Endothelial cell of umbilical vein (primary cell): ENCODE measurements around the gene STX16. TPM values are rescaled to one million over a fixed set of nuclear protein-coding genes. Genes with fewer than 3 reads are reported as not detected.

Source experiments
- BruUV-seq: library from RNA; stranded (reverse); fragments of 400-500 nt; replicated peaks from 2 replicates; lab custom pipeline; 2021; lab: Mats Ljungman, UMichigan
- CTCF ChIA-PET: fragments of 300-600, 350-600 bp; sonication (Branson Sonifier 250); formaldehyde crosslinking; loops from one replicate; lab custom pipeline; 2021; ENCODE audit warnings: antibody characterized with exemption, inconsistent platforms; lab: Charles Lee
- POLR2A ChIA-PET: fragments of 300-600, 350-600 bp; sonication (Branson Sonifier 250); formaldehyde crosslinking; loops from one replicate; lab custom pipeline; 2021; ENCODE audit warnings: antibody characterized with exemption, inconsistent platforms; lab: Charles Lee
- DNase-seq: peaks from one replicate; pipeline ENCODE4 v3.0.0-alpha.2; 2011; ENCODE audit warnings: low read depth, low spot score
- FAIRE-seq: peaks from 2 replicates; lab custom pipeline; 2011; peaks lifted over from hg19 to GRCh38; lab: Jason Lieb, UNC
- H2AFZ ChIP-seq: 2 replicates; pipeline ENCODE4 v1.6.0; 2012; ENCODE audit warnings: low read depth, low read length, control low read depth, inconsistent platforms
- H3K27ac ChIP-seq: 2 replicates; pipeline ENCODE4 v1.5.1; 2011; ENCODE audit warnings: low read depth, mild to moderate bottlenecking, control low read depth, low read length, moderate library complexity; ENCODE audit not compliant: insufficient read depth
- H3K27me3 ChIP-seq, 2 experiments: 2 replicates each; pipeline versions ENCODE4 v1.6.0 to v1.6.1; 2011; ENCODE audit warnings: low read length in 2 of 2, mixed read lengths in 1 of 2; ENCODE audit not compliant: control insufficient read depth in 2 of 2, insufficient read depth in 2 of 2
- H3K36me3 ChIP-seq, 2 experiments: 2 replicates in 1 of 2; 3 replicates in 1 of 2; pipeline ENCODE4 v1.5.1; 2011; ENCODE audit warnings: low read length in 2 of 2, mild to moderate bottlenecking in 1 of 2, moderate library complexity in 1 of 2; ENCODE audit not compliant: control insufficient read depth in 2 of 2, insufficient read depth in 2 of 2; ENCODE audit errors: extremely low read depth in 1 of 2
- H3K4me1 ChIP-seq: 3 replicates; pipeline ENCODE4 v1.5.1; 2011; ENCODE audit warnings: mild to moderate bottlenecking, low read length; ENCODE audit not compliant: control insufficient read depth, insufficient read depth; ENCODE audit errors: extremely low read depth
- H3K4me2 ChIP-seq: 2 replicates; pipeline ENCODE4 v1.6.1; 2011; ENCODE audit warnings: low read length, control low read depth, mixed read lengths; ENCODE audit not compliant: insufficient read depth
- H3K4me3 ChIP-seq, 3 experiments: fragments of 200-600 bp in 1 of 3; sonication (generic), shearing (Covaris generic) in 1 of 3; replicated peaks in 1 of 3; 2 replicates each; pipeline ENCODE4 v1.5.1; 2011 to 2016; ENCODE audit warnings: control low read depth in 3 of 3, low read length in 3 of 3, mild to moderate bottlenecking in 2 of 3, inconsistent platforms in 1 of 3, low read depth in 1 of 3, moderate library complexity in 1 of 3; ENCODE audit not compliant: insufficient read depth in 1 of 3
- H3K79me2 ChIP-seq: 2 replicates; pipeline ENCODE4 v1.6.0; 2012; ENCODE audit warnings: low read length, inconsistent platforms; ENCODE audit not compliant: control insufficient read depth, insufficient read depth
- H3K9ac ChIP-seq: replicated peaks from 2 replicates; pipeline ENCODE3; 2011; ENCODE audit warnings: low read length, control low read depth; ENCODE audit not compliant: insufficient read depth; ENCODE audit errors: extremely low read depth
- H3K9me1 ChIP-seq: replicated peaks from 3 replicates; pipeline ENCODE4 v1.6.0; 2011; ENCODE audit warnings: mild to moderate bottlenecking, low read length; ENCODE audit not compliant: control insufficient read depth, insufficient read depth; ENCODE audit errors: extremely low read depth
- H3K9me3 ChIP-seq: replicated peaks from 2 replicates; pipeline ENCODE4 v1.5.1; 2012; ENCODE audit warnings: low read length, inconsistent platforms; ENCODE audit not compliant: control insufficient read depth, insufficient read depth
- H4K20me1 ChIP-seq: replicated peaks from 2 replicates; pipeline ENCODE3; 2011; ENCODE audit warnings: mild to moderate bottlenecking, low read length; ENCODE audit not compliant: control insufficient read depth, insufficient read depth; ENCODE audit errors: extremely low read depth
- EZH2 ChIP-seq: IDR thresholded peaks from 2 replicates; pipeline ENCODE4 v1.6.1; 2012; ENCODE audit warnings: borderline replicate concordance, low read depth, mild to moderate bottlenecking, moderate library complexity, low read length, inconsistent platforms; ENCODE audit not compliant: severe bottlenecking
- FOS ChIP-seq: IDR thresholded peaks from 2 replicates; pipeline ENCODE4 v1.6.1; 2011; ENCODE audit warnings: mild to moderate bottlenecking, low read length, moderate library complexity, borderline replicate concordance; ENCODE audit not compliant: insufficient read depth
- GATA2 ChIP-seq: IDR thresholded peaks from 2 replicates; pipeline ENCODE4 v1.7.0; 2011; ENCODE audit warnings: low read depth, mild to moderate bottlenecking, moderate library complexity, mixed read lengths, low read length; ENCODE audit not compliant: insufficient read length, insufficient read depth
- JUN ChIP-seq: IDR thresholded peaks from 2 replicates; pipeline ENCODE4 v1.6.1; 2011; ENCODE audit warnings: borderline replicate concordance, low read depth; ENCODE audit not compliant: insufficient read length, insufficient read depth
- MYC ChIP-seq: IDR thresholded peaks from one replicate; pipeline ENCODE4 v1.6.1; 2011; ENCODE audit warnings: mild to moderate bottlenecking, low read depth, low read length
- POLR2A ChIP-seq: IDR thresholded peaks from 2 replicates; pipeline ENCODE4 v1.6.1; 2012; ENCODE audit warnings: low read depth, mild to moderate bottlenecking, control low read depth, low read length
- POLR2AphosphoS5 ChIP-seq: IDR thresholded peaks from 2 replicates; pipeline ENCODE4 v1.6.1; 2012; ENCODE audit warnings: low read depth, mild to moderate bottlenecking, control low read depth, low read length, moderate library complexity; ENCODE audit not compliant: insufficient read depth
- dilution Hi-C: fragments of 300-500 bp; cut with MboI; formaldehyde crosslinking; loops from one replicate; pipeline ENCODE4 v1.15.0; 2019; ENCODE audit warnings: low sequenced_read_pairs; ENCODE audit not compliant: extremely low pct_ligation_motif_present
- intact Hi-C: fragments of 100-400 bp; cut with micrococcal nuclease; formaldehyde crosslinking; loops from one replicate; pipeline ENCODE4 v1.10.0; 2022
- polyA plus RNA-seq, 4 experiments: library from polyadenylated mRNA; depleted of rRNA in 3 of 4; stranded (reverse) in 3 of 4; unstranded in 1 of 4; fragments of >200 nt; gene quantifications; 2 replicates each; pipeline versions ENCODE4 v1.2.1 to v1.2.3, GENCODE V29; 2011 to 2012; ENCODE audit warnings: missing spikeins in 1 of 4
- total RNA-seq: library from RNA; stranded (reverse); gene quantifications from 2 replicates; pipeline ENCODE4 v1.2.3, GENCODE V29; 2021
- TF ChIP-seq, protein P1 (sequence below), 2 donors: IDR thresholded peaks; 1 replicate in 1 of 2; 2 replicates in 1 of 2; pipeline ENCODE4 v1.5.1; 2011; ENCODE audit warnings: low read length in 2 of 2, mild to moderate bottlenecking in 2 of 2, moderate library complexity in 2 of 2, control low read depth in 1 of 2, inconsistent platforms in 1 of 2, low read depth in 1 of 2; ENCODE audit not compliant: insufficient read depth in 1 of 2; ENCODE audit errors: extremely low read depth in 1 of 2
- TF ChIP-seq, protein P2 (sequence below): IDR thresholded peaks from 2 replicates; pipeline ENCODE4 v1.6.1; 2011; ENCODE audit not compliant: insufficient read depth, insufficient read length

Gene STX16
- total and polyA plus RNA-seq, 2 donors (not counting 3 experiments of a cell fraction or from before 2014, with no cell fraction given): 43.1 to 63.5 TPM

GRCh38 chr20:58646257-58646656 lies 4.8 kb upstream of the STX16 start:
- ChIA-PET POLR2A (no interaction called here), CTCF (interaction anchor here (2.2 to 3.3 kb wide), 2 partner anchors 24 to 165 kb away, joined by 7 to 32 read pairs; no protein-coding TSS in a partner anchor)
- TF ChIP-seq POLR2A: no peak
- TF ChIP-seq JUN: no peak
- TF ChIP-seq FOS: no peak
- TF ChIP-seq GATA2: no peak
- TF ChIP-seq EZH2: no peak
- TF ChIP-seq, protein P1, sequence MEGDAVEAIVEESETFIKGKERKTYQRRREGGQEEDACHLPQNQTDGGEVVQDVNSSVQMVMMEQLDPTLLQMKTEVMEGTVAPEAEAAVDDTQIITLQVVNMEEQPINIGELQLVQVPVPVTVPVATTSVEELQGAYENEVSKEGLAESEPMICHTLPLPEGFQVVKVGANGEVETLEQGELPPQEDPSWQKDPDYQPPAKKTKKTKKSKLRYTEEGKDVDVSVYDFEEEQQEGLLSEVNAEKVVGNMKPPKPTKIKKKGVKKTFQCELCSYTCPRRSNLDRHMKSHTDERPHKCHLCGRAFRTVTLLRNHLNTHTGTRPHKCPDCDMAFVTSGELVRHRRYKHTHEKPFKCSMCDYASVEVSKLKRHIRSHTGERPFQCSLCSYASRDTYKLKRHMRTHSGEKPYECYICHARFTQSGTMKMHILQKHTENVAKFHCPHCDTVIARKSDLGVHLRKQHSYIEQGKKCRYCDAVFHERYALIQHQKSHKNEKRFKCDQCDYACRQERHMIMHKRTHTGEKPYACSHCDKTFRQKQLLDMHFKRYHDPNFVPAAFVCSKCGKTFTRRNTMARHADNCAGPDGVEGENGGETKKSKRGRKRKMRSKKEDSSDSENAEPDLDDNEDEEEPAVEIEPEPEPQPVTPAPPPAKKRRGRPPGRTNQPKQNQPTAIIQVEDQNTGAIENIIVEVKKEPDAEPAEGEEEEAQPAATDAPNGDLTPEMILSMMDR (IDR thresholded peaks at IDR 0.05; ENCODE audit: extremely low read depth in 1 of 2, insufficient read depth in 1 of 2, low read depth in 1 of 2, low read length in 2 of 2): no peak
- no peak for TF ChIP-seq POLR2AphosphoS5
- TF ChIP-seq, protein P2, sequence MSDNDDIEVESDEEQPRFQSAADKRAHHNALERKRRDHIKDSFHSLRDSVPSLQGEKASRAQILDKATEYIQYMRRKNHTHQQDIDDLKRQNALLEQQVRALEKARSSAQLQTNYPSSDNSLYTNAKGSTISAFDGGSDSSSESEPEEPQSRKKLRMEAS: no peak
- TF ChIP-seq MYC: no peak
- dilution Hi-C loops (no loop called here), intact Hi-C loops (no loop called here)
- no peak overlapping the region for H3K4me2 ChIP-seq
- H3K4me1 ChIP-seq: peaks cover 17% of the 10 kb centered on the region
- no peaks in the 10 kb centered on the region for H4K20me1 ChIP-seq
- H3K36me3 ChIP-seq: no peaks in the 10 kb centered on the region
- no peaks in the 10 kb centered on the region for H3K9me3 ChIP-seq
- DNase-seq (no peak), FAIRE-seq (no peak)
- peaks cover 2% of the 10 kb centered on the region for H3K79me2 ChIP-seq
- H3K27me3 ChIP-seq: peaks cover 0 to 2% of the 10 kb centered on the region in 2 experiments
- H3K4me3 ChIP-seq: no peak overlapping the region
- no peak overlapping the region for H2AFZ ChIP-seq
- H3K27ac ChIP-seq: no peak overlapping the region
- no peak overlapping the region for H3K9ac ChIP-seq
- BruUV-seq: no TSS peak
- no peaks in the 10 kb centered on the region for H3K9me1 ChIP-seq
